Stimulated activated CD8-positive, alpha-beta memory T cell treated with anti-CD3 and anti-CD28 coated beads, Interleukin-4, amount 100 ng/mL, for 1 hour (primary cell): Measurements from ENCODE around the gene CSTA.

Source experiments
- DNase-seq, 2 donors: peaks; one replicate each; pipeline ENCODE4 v3.0.0-alpha.2; 2020; ENCODE audit warnings: low read depth in 2 of 2, low spot score in 1 of 2

CSTA gene

GRCh38 chr3:122324871-122325323, at the start of gene CSTA:
Gene CSTA, plus strand, starts transcription at chr3:122325248. Its CDS starts 45 bp downstream, at chr3:122325293.
- no peak for DNase-seq

GRCh38 chr3:122281891-122282290, 43.2 kb upstream of the CSTA start:
- no peak for DNase-seq

GRCh38 chr3:122283796-122284445, 41.1 kb upstream of the CSTA start:
- no peak for DNase-seq

GRCh38 chr3:122284486-122284885, 40.6 kb upstream of the CSTA start:
- no peak for DNase-seq

- no peak for DNase-seq
Observed at GRCh38 chr3:122294359-122294758, 30.7 kb upstream of the CSTA start.

- no peak for DNase-seq
Observed at GRCh38 chr3:122295266-122296062, 29.6 kb upstream of the CSTA start.

GRCh38 chr3:122298239-122298638, 26.8 kb upstream of the CSTA start:
- DNase-seq: no peak

- no peak for DNase-seq
Observed at GRCh38 chr3:122299215-122299614, 25.8 kb upstream of the CSTA start.

GRCh38 chr3:122299872-122300460, 25.1 kb upstream of the CSTA start:
- DNase-seq: no peak

GRCh38 chr3:122301063-122301462, 24.0 kb upstream of the CSTA start:
- DNase-seq: no peak

- no peak for DNase-seq
Observed at GRCh38 chr3:122305818-122306621, 19.0 kb upstream of the CSTA start.

GRCh38 chr3:122306622-122306953, 18.5 kb upstream of the CSTA start:
- DNase-seq: no peak

GRCh38 chr3:122307094-122307687, 17.9 kb upstream of the CSTA start:
- DNase-seq: no peak

GRCh38 chr3:122307976-122308375, 17.1 kb upstream of the CSTA start:
- no peak for DNase-seq

- no peak for DNase-seq
Observed at GRCh38 chr3:122310361-122310760, 14.7 kb upstream of the CSTA start.

- no peak for DNase-seq
Observed at GRCh38 chr3:122312826-122313225, 12.2 kb upstream of the CSTA start.

GRCh38 chr3:122313281-122313680, 11.8 kb upstream of the CSTA start:
- DNase-seq: no peak

GRCh38 chr3:122314228-122314876, 10.7 kb upstream of the CSTA start:
- DNase-seq: no peak

GRCh38 chr3:122315619-122316018, 9.4 kb upstream of the CSTA start:
- DNase-seq: no peak

- no peak for DNase-seq
Observed at GRCh38 chr3:122316368-122316767, 8.7 kb upstream of the CSTA start.

- no peak for DNase-seq
Observed at GRCh38 chr3:122318620-122319019, 6.4 kb upstream of the CSTA start.
